Calu3 (cell line): ENCODE results near the gene SERPINI1. TPM values are rescaled to one million over a fixed set of nuclear protein-coding genes. Genes with fewer than 3 reads are reported as not detected.

ENCODE experiments used
- BruUV-seq: library from RNA; stranded (reverse); fragments of 400-500 nt; replicated peaks from 2 replicates; lab custom pipeline; 2021; lab: Mats Ljungman, UMichigan
- CTCF ChIA-PET: fragments of 300-600 bp; sonication (Branson Sonifier 250); formaldehyde crosslinking; loops from one replicate; lab custom pipeline; 2022; ENCODE audit warnings: antibody characterized with exemption; lab: Charles Lee
- DNase-seq: peaks from one replicate; pipeline ENCODE4 v3.0.0; 2022
- H3K27ac Mint-ChIP-seq: one replicate; pipeline ENCODE4 v1.8.0; 2022; ENCODE audit warnings: mixed read lengths; ENCODE audit not compliant: unreplicated experiment
- H3K27me3 Mint-ChIP-seq: one replicate; pipeline ENCODE4 v1.8.0; 2022; ENCODE audit warnings: mixed read lengths; ENCODE audit not compliant: unreplicated experiment
- H3K36me3 Mint-ChIP-seq: one replicate; pipeline ENCODE4 v1.8.0; 2022; ENCODE audit warnings: mild to moderate bottlenecking, moderate library complexity, mixed read lengths; ENCODE audit not compliant: insufficient read depth, unreplicated experiment
- H3K4me1 Mint-ChIP-seq: one replicate; pipeline ENCODE4 v1.8.0; 2022; ENCODE audit warnings: mild to moderate bottlenecking, low read depth, mixed read lengths; ENCODE audit not compliant: unreplicated experiment
- H3K4me3 Mint-ChIP-seq: one replicate; pipeline ENCODE4 v1.8.0; 2022; ENCODE audit warnings: mild to moderate bottlenecking, low read depth, moderate library complexity, mixed read lengths; ENCODE audit not compliant: unreplicated experiment
- H3K9me3 Mint-ChIP-seq: one replicate; pipeline ENCODE4 v1.8.0; 2022; ENCODE audit warnings: low read depth, mixed read lengths; ENCODE audit not compliant: unreplicated experiment
- intact Hi-C: fragments of 100-400 bp; cut with micrococcal nuclease; formaldehyde crosslinking; loops from one replicate; pipeline ENCODE4 v1.10.0; 2022; ENCODE audit not compliant: unreplicated experiment
- total RNA-seq: library from RNA; stranded (reverse); gene quantifications from 2 replicates; pipeline ENCODE4 v1.2.3, GENCODE V29; 2022
- TF ChIP-seq, protein P1 (sequence below): fragments of 200-600 bp; IDR thresholded peaks from one replicate; pipeline ENCODE4 v1.8.0; 2022; ENCODE audit warnings: antibody characterized with exemption; ENCODE audit not compliant: unreplicated experiment

SERPINI1 gene
- total RNA-seq, 1 experiment from 2014 or later = 1.9 TPM

GRCh38 chr3:167814441-167814951, 79.0 kb downstream of the SERPINI1 start:
- intact Hi-C loops = no loop called here
- TF ChIP-seq, protein P1, sequence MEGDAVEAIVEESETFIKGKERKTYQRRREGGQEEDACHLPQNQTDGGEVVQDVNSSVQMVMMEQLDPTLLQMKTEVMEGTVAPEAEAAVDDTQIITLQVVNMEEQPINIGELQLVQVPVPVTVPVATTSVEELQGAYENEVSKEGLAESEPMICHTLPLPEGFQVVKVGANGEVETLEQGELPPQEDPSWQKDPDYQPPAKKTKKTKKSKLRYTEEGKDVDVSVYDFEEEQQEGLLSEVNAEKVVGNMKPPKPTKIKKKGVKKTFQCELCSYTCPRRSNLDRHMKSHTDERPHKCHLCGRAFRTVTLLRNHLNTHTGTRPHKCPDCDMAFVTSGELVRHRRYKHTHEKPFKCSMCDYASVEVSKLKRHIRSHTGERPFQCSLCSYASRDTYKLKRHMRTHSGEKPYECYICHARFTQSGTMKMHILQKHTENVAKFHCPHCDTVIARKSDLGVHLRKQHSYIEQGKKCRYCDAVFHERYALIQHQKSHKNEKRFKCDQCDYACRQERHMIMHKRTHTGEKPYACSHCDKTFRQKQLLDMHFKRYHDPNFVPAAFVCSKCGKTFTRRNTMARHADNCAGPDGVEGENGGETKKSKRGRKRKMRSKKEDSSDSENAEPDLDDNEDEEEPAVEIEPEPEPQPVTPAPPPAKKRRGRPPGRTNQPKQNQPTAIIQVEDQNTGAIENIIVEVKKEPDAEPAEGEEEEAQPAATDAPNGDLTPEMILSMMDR = no peak
- Mint-ChIP-seq H3K27me3 (no peaks in the 10 kb centered on the region), H3K4me3 (no peak overlapping the region), H3K36me3 (no peaks in the 10 kb centered on the region), H3K27ac (no peak overlapping the region), H3K9me3 (no peaks in the 10 kb centered on the region), H3K4me1 (no peaks in the 10 kb centered on the region)
- CTCF ChIA-PET = interaction anchor here (1.4 kb wide), 1 partner anchor 68 kb away, joined by 3 read pairs; no protein-coding TSS in a partner anchor
- BruUV-seq = no TSS peak
- DNase-seq = no peak

- TF ChIP-seq, protein P1 = no peak
- intact Hi-C loops = no loop called here
- CTCF ChIA-PET = interaction anchor here (1.0 kb wide), 1 partner anchor 9 kb away, joined by 4 read pairs; no protein-coding TSS in a partner anchor
- Mint-ChIP-seq H3K9me3 (peaks cover 4% of the 10 kb centered on the region), H3K4me1 (no peaks in the 10 kb centered on the region), H3K4me3 (no peak overlapping the region), H3K27me3 (no peaks in the 10 kb centered on the region), H3K36me3 (no peaks in the 10 kb centered on the region), H3K27ac (no peak overlapping the region)
- BruUV-seq = no TSS peak
- DNase-seq = no peak
Observed at GRCh38 chr3:167816953-167817352, 81.4 kb downstream of the SERPINI1 start.

- TF ChIP-seq, protein P1 = no peak
- H3K4me1 Mint-ChIP-seq = no peaks in the 10 kb centered on the region
- H3K27ac Mint-ChIP-seq = no peak overlapping the region
- BruUV-seq = no TSS peak
- CTCF ChIA-PET = no interaction called here
- intact Hi-C loops = no loop called here
- no peaks in the 10 kb centered on the region for H3K27me3 Mint-ChIP-seq
- H3K36me3 Mint-ChIP-seq = no peaks in the 10 kb centered on the region
- no peak overlapping the region for H3K4me3 Mint-ChIP-seq
- no peak for DNase-seq
- peaks cover 4% of the 10 kb centered on the region for H3K9me3 Mint-ChIP-seq
Observed at GRCh38 chr3:167820102-167820865, 84.8 kb downstream of the SERPINI1 start.

- no peak overlapping the region for H3K27ac Mint-ChIP-seq
Observed at GRCh38 chr3:167821248-167821805, 85.8 kb downstream of the SERPINI1 start.

More at GRCh38 chr3:167821248-167821805, 85.8 kb downstream of the SERPINI1 start:
- no peaks in the 10 kb centered on the region for H3K36me3 Mint-ChIP-seq
- H3K9me3 Mint-ChIP-seq = peaks cover 4% of the 10 kb centered on the region
- H3K4me3 Mint-ChIP-seq = no peak overlapping the region
- CTCF ChIA-PET = no interaction called here
- H3K27me3 Mint-ChIP-seq = no peaks in the 10 kb centered on the region
- H3K4me1 Mint-ChIP-seq = no peaks in the 10 kb centered on the region
- no peak for DNase-seq
- intact Hi-C loops = no loop called here
- no TSS peak for BruUV-seq
- TF ChIP-seq, protein P1 = no peak
